Naive thymus-derived CD4-positive, alpha-beta T cell (primary cell): ENCODE results near the gene TMEM30A. TPM values are rescaled to one million over a fixed set of nuclear protein-coding genes. Genes with fewer than 3 reads are reported as not detected.

Experiments
- ATAC-seq: fragments of 150-1000 bp; cut with Tn5 transposase; 2 replicates; pipeline ENCODE4 v1.10.0; 2021; ENCODE audit warnings: mild to moderate bottlenecking, moderate library complexity
- CTCF ChIA-PET: fragments of 350-600 bp; sonication (Branson Sonifier 250); formaldehyde crosslinking; loops from one replicate; lab custom pipeline; 2021; ENCODE audit warnings: antibody characterized with exemption; lab: Charles Lee
- POLR2A ChIA-PET: fragments of 350-600 bp; sonication (Branson Sonifier 250); formaldehyde crosslinking; loops from one replicate; lab custom pipeline; 2021; ENCODE audit warnings: antibody characterized with exemption, inconsistent platforms; lab: Charles Lee
- DNase-seq, 9 donors: peaks; one replicate each; pipeline versions ENCODE4 v3.0.0 to v3.0.0-alpha.2; 2020 to 2022; ENCODE audit warnings: mixed read lengths in 1 of 9
- H3K27ac ChIP-seq: one replicate; pipeline ENCODE4 v1.7.0; 2013; ENCODE audit warnings: mild to moderate bottlenecking, low read depth, low read length, moderate library complexity
- H3K27me3 ChIP-seq, 2 donors: one replicate each; pipeline ENCODE4 v1.7.0; 2013; ENCODE audit warnings: low read length in 2 of 2, mild to moderate bottlenecking in 2 of 2, moderate library complexity in 2 of 2; ENCODE audit not compliant: control insufficient read depth in 2 of 2, insufficient read depth in 2 of 2
- H3K36me3 ChIP-seq, 3 experiments: 1 replicate in 2 of 3; 2 replicates in 1 of 3; pipeline ENCODE4 v1.7.0; 2013; ENCODE audit warnings: low read length in 3 of 3, mild to moderate bottlenecking in 3 of 3, moderate library complexity in 1 of 3; ENCODE audit not compliant: insufficient read depth in 3 of 3, control insufficient read depth in 2 of 3
- H3K4me1 ChIP-seq, 2 donors: one replicate each; pipeline ENCODE4 v1.7.0; 2013; ENCODE audit warnings: low read length in 2 of 2, mild to moderate bottlenecking in 2 of 2, moderate library complexity in 1 of 2; ENCODE audit not compliant: control insufficient read depth in 2 of 2, insufficient read depth in 2 of 2
- H3K4me3 ChIP-seq: 2 replicates; pipeline ENCODE4 v1.7.0; 2013; ENCODE audit warnings: mild to moderate bottlenecking, low read length
- H3K9me3 ChIP-seq, 3 experiments: 1 replicate in 2 of 3; 2 replicates in 1 of 3; pipeline ENCODE4 v1.7.0; 2013; ENCODE audit warnings: low read length in 3 of 3; ENCODE audit not compliant: control insufficient read depth in 2 of 3
- H3K27ac Mint-ChIP-seq, 9 donors: one replicate each; pipeline ENCODE4 v1.8.0; 2020 to 2022; ENCODE audit warnings: mixed read lengths in 9 of 9, mild to moderate bottlenecking in 8 of 9, moderate library complexity in 5 of 9, inconsistent platforms in 2 of 9
- H3K27me3 Mint-ChIP-seq, 5 donors: one replicate each; pipeline ENCODE4 v1.8.0; 2021 to 2022; ENCODE audit warnings: mixed read lengths in 5 of 5, mild to moderate bottlenecking in 1 of 5
- H3K36me3 Mint-ChIP-seq, 5 donors: one replicate each; pipeline ENCODE4 v1.8.0; 2020 to 2022; ENCODE audit warnings: mixed read lengths in 5 of 5, mild to moderate bottlenecking in 3 of 5, inconsistent platforms in 1 of 5
- H3K4me1 Mint-ChIP-seq, 7 donors: one replicate each; pipeline ENCODE4 v1.8.0; 2020 to 2022; ENCODE audit warnings: mixed read lengths in 7 of 7, mild to moderate bottlenecking in 3 of 7, inconsistent platforms in 1 of 7
- H3K4me3 Mint-ChIP-seq, 10 donors: one replicate each; pipeline ENCODE4 v1.8.0; 2020 to 2022; ENCODE audit warnings: mild to moderate bottlenecking in 10 of 10, mixed read lengths in 10 of 10, moderate library complexity in 6 of 10, inconsistent platforms in 2 of 10
- H3K9me3 Mint-ChIP-seq, 11 donors: one replicate each; pipeline ENCODE4 v1.8.0; 2020 to 2022; ENCODE audit warnings: mixed read lengths in 11 of 11, mild to moderate bottlenecking in 4 of 11, inconsistent platforms in 1 of 11, moderate library complexity in 1 of 11
- intact Hi-C, 2 donors: fragments of 100-400 bp; cut with micrococcal nuclease; formaldehyde crosslinking; loops; one replicate each; pipeline ENCODE4 v1.15.1; 2023
- polyA plus RNA-seq, 2 donors: library from polyadenylated mRNA; unstranded; fragments of 300-500 nt; fragmentation: Illumina TruSeq; gene quantifications; one replicate each; pipeline ENCODE4 v1.2.3, GENCODE V29; 2021
- total RNA-seq, 6 experiments: library from RNA in 5 of 6; stranded (reverse) in 5 of 6; gene quantifications; 1 replicate in 5 of 6; 2 replicates in 1 of 6; pipeline ENCODE4 v1.2.3 and lab custom pipeline; 2021 to 2026

TMEM30A gene
- total and polyA plus RNA-seq, 7 experiments from 2014 or later = 26.7 to 91.4 (median 40.6) TPM

- H3K27me3 ChIP-seq = no peaks in the 10 kb centered on the region
- ChIA-PET POLR2A (interaction anchor here (0.5 to 2.0 kb wide), 4 partner anchors 10 to 37 kb away, joined by 3 to 8 read pairs (median 4); partner anchors contain the start of gene COX7A2), CTCF (interaction anchor here (1.9 kb wide), 1 partner anchor 249 kb away, joined by 4 read pairs; no protein-coding TSS in a partner anchor)
- peak overlapping the region in 2 of 9 donors; percentile 15 to 52 for H3K27ac Mint-ChIP-seq
- H3K4me1 Mint-ChIP-seq = peaks cover 19 to 60% (median 59%) of the 10 kb centered on the region in 7 donors
- ATAC-seq (no peak), DNase-seq (no peak)
- peaks cover 22 to 39% of the 10 kb centered on the region in 2 donors for H3K4me1 ChIP-seq
- peaks cover 0 to under 1% (median 0%) of the 10 kb centered on the region in 11 donors for H3K9me3 Mint-ChIP-seq
- H3K9me3 ChIP-seq = no peaks in the 10 kb centered on the region
- H3K36me3 ChIP-seq = peaks cover 0 to 6% (median 0%) of the 10 kb centered on the region in 3 experiments
- H3K27me3 Mint-ChIP-seq = no peaks in the 10 kb centered on the region
- no peak overlapping the region for H3K27ac ChIP-seq
- intact Hi-C loops = loop anchor here (1.0 to 10.0 kb wide), 3 partner anchors 10 to 1828 kb away; partner anchors contain the start of gene CGAS (in 1 of the 2)
- peak overlapping the region in 6 of 10 donors; percentile 2 to 38 (median 15) for H3K4me3 Mint-ChIP-seq
- H3K36me3 Mint-ChIP-seq = peaks cover 7 to 27% (median 8%) of the 10 kb centered on the region in 5 donors
- no peak overlapping the region for H3K4me3 ChIP-seq
Observed at GRCh38 chr6:75280131-75280855, 4.3 kb downstream of the TMEM30A start.

GRCh38 chr6:75279418-75279817 is 5.2 kb downstream of the TMEM30A start:
- Mint-ChIP-seq H3K27ac (peak overlapping the region in 3 of 9 donors; percentile 40 to 54 (median 52)), H3K4me1 (peaks cover 27 to 68% (median 64%) of the 10 kb centered on the region in 7 donors), H3K36me3 (peaks cover 8 to 32% (median 14%) of the 10 kb centered on the region in 5 donors), H3K9me3 (peaks cover 0 to 4% (median 0%) of the 10 kb centered on the region in 11 donors), H3K27me3 (no peaks in the 10 kb centered on the region), H3K4me3 (peak overlapping the region in 4 of 10 donors; percentile 2 to 60 (median 12))
- Histone ChIP-seq H3K9me3 (no peaks in the 10 kb centered on the region), H3K27ac (no peak overlapping the region), H3K4me3 (no peak overlapping the region), H3K36me3 (peaks cover 0 to 4% (median 0%) of the 10 kb centered on the region in 3 experiments), H3K4me1 (peaks cover 27 to 39% of the 10 kb centered on the region in 2 donors), H3K27me3 (no peaks in the 10 kb centered on the region)
- no peak for DNase-seq
- intact Hi-C loops = no loop called here
- ATAC-seq = no peak
- CTCF ChIA-PET = interaction anchor here (0.6 to 1.9 kb wide), 2 partner anchors 250 to 1504 kb away, joined by 3 to 4 read pairs; no protein-coding TSS in a partner anchor
- POLR2A ChIA-PET = interaction anchor here (1.6 to 2.0 kb wide), 2 partner anchors 29 to 36 kb away, joined by 3 to 8 read pairs; partner anchors contain the start of gene COX7A2

GRCh38 chr6:75278474-75279077 is 6.0 kb downstream of the TMEM30A start:
- Mint-ChIP-seq H3K27ac (peak overlapping the region in 4 of 9 donors; percentile 2 to 4 (median 3)), H3K4me3 (peak overlapping the region in 8 of 10 donors; percentile 1 to 64 (median 12)), H3K9me3 (peaks cover 0 to 4% (median 0%) of the 10 kb centered on the region in 11 donors), H3K4me1 (peaks cover 35 to 76% (median 72%) of the 10 kb centered on the region in 7 donors), H3K36me3 (peaks cover 8 to 40% (median 21%) of the 10 kb centered on the region in 5 donors), H3K27me3 (no peaks in the 10 kb centered on the region)
- Histone ChIP-seq H3K27me3 (no peaks in the 10 kb centered on the region), H3K36me3 (no peaks in the 10 kb centered on the region), H3K9me3 (no peaks in the 10 kb centered on the region), H3K27ac (no peak overlapping the region), H3K4me3 (no peak overlapping the region), H3K4me1 (peaks cover 29 to 39% of the 10 kb centered on the region in 2 donors)
- CTCF ChIA-PET = interaction anchor here (0.6 to 1.9 kb wide), 2 partner anchors 251 to 1504 kb away, joined by 3 to 4 read pairs; no protein-coding TSS in a partner anchor
- POLR2A ChIA-PET = interaction anchor here (0.7 to 2.0 kb wide), 2 partner anchors 35 to 37 kb away, joined by 3 to 8 read pairs; partner anchors contain the start of gene COX7A2
- DNase-seq = no peak
- ATAC-seq = peak; percentile 34
- intact Hi-C loops = no loop called here

GRCh38 chr6:75275067-75275466 is 9.5 kb downstream of the TMEM30A start:
- ChIA-PET POLR2A (interaction anchor here (1.2 to 1.3 kb wide), 2 partner anchors 9 to 32 kb away, joined by 5 read pairs; partner anchors contain the start of genes COX7A2 and TMEM30A), CTCF (no interaction called here)
- peaks cover 0 to 10% (median 0%) of the 10 kb centered on the region in 11 donors for H3K9me3 Mint-ChIP-seq
- Histone ChIP-seq H3K4me1 (peaks cover 12 to 26% of the 10 kb centered on the region in 2 donors), H3K27me3 (no peaks in the 10 kb centered on the region), H3K9me3 (no peaks in the 10 kb centered on the region), H3K4me3 (no peak overlapping the region), H3K27ac (no peak overlapping the region), H3K36me3 (peaks cover 0 to 13% (median 0%) of the 10 kb centered on the region in 3 experiments)
- H3K4me1 Mint-ChIP-seq = peaks cover 52 to 91% (median 69%) of the 10 kb centered on the region in 7 donors
- no peak for DNase-seq
- peak; percentile 37 for ATAC-seq
- peak overlapping the region in 8 of 9 donors; percentile 2 to 76 (median 15) for H3K27ac Mint-ChIP-seq
- intact Hi-C loops = no loop called here
- H3K36me3 Mint-ChIP-seq = peaks cover 13 to 66% (median 30%) of the 10 kb centered on the region in 5 donors
- peak overlapping the region in 3 of 10 donors; percentile 1 to 37 (median 23) for H3K4me3 Mint-ChIP-seq
- no peaks in the 10 kb centered on the region for H3K27me3 Mint-ChIP-seq

GRCh38 chr6:75273009-75273408 is 11.6 kb downstream of the TMEM30A start:
- POLR2A ChIA-PET = no interaction called here
- DNase-seq (no peak), ATAC-seq (peak; percentile 40)
- Histone ChIP-seq H3K9me3 (no peaks in the 10 kb centered on the region), H3K4me1 (peaks cover 12 to 16% of the 10 kb centered on the region in 2 donors), H3K27me3 (no peaks in the 10 kb centered on the region), H3K36me3 (peaks cover 0 to 13% (median 0%) of the 10 kb centered on the region in 3 experiments), H3K4me3 (no peak overlapping the region), H3K27ac (no peak overlapping the region)
- no peaks in the 10 kb centered on the region for H3K27me3 Mint-ChIP-seq
- no peak overlapping the region for H3K4me3 Mint-ChIP-seq
- peaks cover 5 to 60% (median 30%) of the 10 kb centered on the region in 5 donors for H3K36me3 Mint-ChIP-seq
- CTCF ChIA-PET = interaction anchor here (0.7 kb wide), 1 partner anchor 35 kb away, joined by 3 read pairs; no protein-coding TSS in a partner anchor
- peaks cover 0 to 10% (median 0%) of the 10 kb centered on the region in 11 donors for H3K9me3 Mint-ChIP-seq
- H3K27ac Mint-ChIP-seq = peak overlapping the region in 1 of 9 donors; percentile 44
- intact Hi-C loops = no loop called here
- peaks cover 31 to 84% (median 82%) of the 10 kb centered on the region in 7 donors for H3K4me1 Mint-ChIP-seq
